ENCODE data around the gene PGS1. TPM values are rescaled to one million over a fixed set of nuclear protein-coding genes. Genes with fewer than 3 reads are reported as not detected.

The PGS1 gene
- total RNA-seq, 1 experiment from 2014 or later = 42.6 TPM

DNA sequence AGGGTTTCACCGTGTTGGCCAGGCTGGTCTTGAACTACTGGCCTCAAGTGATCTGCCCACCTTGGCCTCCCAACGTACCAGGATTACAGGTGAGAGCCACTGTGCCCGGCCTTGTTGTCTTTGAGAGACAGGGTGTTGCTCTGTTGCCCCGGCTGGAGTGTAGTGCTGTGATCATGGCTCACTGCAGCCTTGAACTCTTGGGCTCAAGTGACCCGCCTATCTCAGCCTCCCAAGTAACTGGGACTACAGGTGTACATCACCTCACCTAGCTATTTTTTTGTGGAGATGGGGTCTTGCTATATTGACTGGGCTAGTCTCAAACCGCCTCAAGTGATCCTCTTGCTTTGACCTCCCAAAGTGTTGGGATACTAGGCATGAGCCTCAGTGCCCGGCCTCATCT, 68.4 kb downstream of the PGS1 start:
- CTCF ChIA-PET = no interaction called here
- H3K4me3 Mint-ChIP-seq (ENCODE audit: low read depth, unreplicated experiment) = no peak overlapping the region
- intact Hi-C loops (cut with micrococcal nuclease; ENCODE audit: unreplicated experiment) = no loop called here

DNA sequence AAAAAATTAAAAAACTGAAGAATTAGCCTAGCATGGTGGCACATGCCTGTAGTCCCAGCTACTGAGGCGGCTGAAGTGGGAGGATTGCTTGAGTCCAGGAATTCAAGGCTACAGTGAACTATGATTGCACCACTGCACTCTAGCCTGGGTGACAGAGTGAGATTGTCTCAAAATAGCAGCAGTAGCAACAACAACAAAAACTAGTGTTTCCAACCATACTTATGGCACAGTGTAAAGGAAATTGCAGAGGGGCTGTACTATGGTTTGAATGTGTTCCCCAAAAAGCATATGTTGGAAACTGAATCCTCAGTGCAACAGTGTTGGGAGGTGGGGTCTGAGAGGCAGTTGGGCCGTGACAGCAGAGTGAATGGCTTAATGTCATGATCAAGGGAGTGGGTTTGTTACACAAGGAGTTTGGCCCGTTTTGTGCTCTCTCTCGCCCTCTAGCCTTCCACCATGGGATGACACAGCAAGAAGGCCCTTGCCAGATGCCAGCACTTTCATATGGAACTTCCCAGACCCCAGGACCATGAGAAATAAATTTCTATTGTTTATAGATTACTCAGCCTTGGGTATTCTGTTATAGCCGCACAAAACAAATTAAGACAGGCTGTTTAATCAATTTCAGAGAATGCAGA, 70.0 kb downstream of the PGS1 start:
- no peak for DNase-seq
- no peaks in the 10 kb centered on the region for H3K4me1 Mint-ChIP-seq (ENCODE audit: low read depth, unreplicated experiment)
- no peak overlapping the region for H3K27ac Mint-ChIP-seq (ENCODE audit: unreplicated experiment)
- intact Hi-C loops (cut with micrococcal nuclease; ENCODE audit: unreplicated experiment) = no loop called here
- H3K27me3 Mint-ChIP-seq (ENCODE audit: unreplicated experiment) = peaks cover 30% of the 10 kb centered on the region
- TF ChIP-seq, protein P1, sequence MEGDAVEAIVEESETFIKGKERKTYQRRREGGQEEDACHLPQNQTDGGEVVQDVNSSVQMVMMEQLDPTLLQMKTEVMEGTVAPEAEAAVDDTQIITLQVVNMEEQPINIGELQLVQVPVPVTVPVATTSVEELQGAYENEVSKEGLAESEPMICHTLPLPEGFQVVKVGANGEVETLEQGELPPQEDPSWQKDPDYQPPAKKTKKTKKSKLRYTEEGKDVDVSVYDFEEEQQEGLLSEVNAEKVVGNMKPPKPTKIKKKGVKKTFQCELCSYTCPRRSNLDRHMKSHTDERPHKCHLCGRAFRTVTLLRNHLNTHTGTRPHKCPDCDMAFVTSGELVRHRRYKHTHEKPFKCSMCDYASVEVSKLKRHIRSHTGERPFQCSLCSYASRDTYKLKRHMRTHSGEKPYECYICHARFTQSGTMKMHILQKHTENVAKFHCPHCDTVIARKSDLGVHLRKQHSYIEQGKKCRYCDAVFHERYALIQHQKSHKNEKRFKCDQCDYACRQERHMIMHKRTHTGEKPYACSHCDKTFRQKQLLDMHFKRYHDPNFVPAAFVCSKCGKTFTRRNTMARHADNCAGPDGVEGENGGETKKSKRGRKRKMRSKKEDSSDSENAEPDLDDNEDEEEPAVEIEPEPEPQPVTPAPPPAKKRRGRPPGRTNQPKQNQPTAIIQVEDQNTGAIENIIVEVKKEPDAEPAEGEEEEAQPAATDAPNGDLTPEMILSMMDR (IDR thresholded peaks at IDR 0.05; ENCODE audit: unreplicated experiment) = no peak
- peaks cover 4% of the 10 kb centered on the region for H3K36me3 Mint-ChIP-seq (ENCODE audit: insufficient read depth, unreplicated experiment)
- no peak overlapping the region for H3K4me3 Mint-ChIP-seq (ENCODE audit: low read depth, unreplicated experiment)
- H3K9me3 Mint-ChIP-seq (ENCODE audit: low read depth, unreplicated experiment) = no peaks in the 10 kb centered on the region
- BruUV-seq (replicated peaks) = no TSS peak
- CTCF ChIA-PET = interaction anchor here (0.6 kb wide), 1 partner anchor 1124 kb away, joined by 5 read pairs; no protein-coding TSS in a partner anchor

More for the DNA sequence above, 68.4 kb downstream of the PGS1 start:
- BruUV-seq (replicated peaks) = no TSS peak
- Mint-ChIP-seq H3K27me3 (ENCODE audit: unreplicated experiment) (peaks cover 16% of the 10 kb centered on the region), H3K4me1 (ENCODE audit: low read depth, unreplicated experiment) (no peaks in the 10 kb centered on the region), H3K9me3 (ENCODE audit: low read depth, unreplicated experiment) (no peaks in the 10 kb centered on the region), H3K36me3 (ENCODE audit: insufficient read depth, unreplicated experiment) (peaks cover 4% of the 10 kb centered on the region), H3K27ac (ENCODE audit: unreplicated experiment) (no peak overlapping the region)
- DNase-seq = no peak
- TF ChIP-seq, protein P1 (IDR thresholded peaks at IDR 0.05; ENCODE audit: unreplicated experiment) = no peak

DNA sequence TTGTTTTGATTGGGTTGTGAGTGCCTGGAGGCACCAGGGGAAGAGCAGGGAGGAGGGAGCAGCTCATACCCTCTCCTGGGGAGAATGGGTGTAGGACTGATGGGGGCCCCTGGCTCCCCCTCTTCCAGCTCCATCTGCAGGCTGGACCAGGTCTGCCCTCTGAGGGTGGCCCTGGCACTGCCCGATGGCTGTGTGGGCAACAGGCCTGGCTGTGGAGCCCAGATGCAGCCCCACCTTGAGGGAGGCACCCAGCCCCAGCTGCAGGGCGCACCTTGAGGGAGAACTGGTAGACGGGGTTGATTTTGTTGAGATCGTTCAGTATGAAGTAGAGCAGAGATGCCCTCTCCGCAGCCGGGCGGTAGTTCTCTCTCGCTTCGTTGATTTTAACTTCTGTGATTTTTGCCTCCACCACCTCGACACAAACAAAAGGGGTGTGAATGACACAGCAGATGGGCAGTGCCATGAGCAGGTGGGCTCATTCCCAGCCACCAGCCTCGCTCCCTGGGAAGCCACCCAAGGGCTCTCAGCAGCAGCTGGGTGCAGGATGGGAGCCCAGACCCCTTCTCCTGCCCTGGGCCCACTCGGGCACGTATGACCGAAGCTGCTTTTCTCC, 71.6 kb downstream of the PGS1 start:
- no peak for DNase-seq
- Mint-ChIP-seq H3K36me3 (ENCODE audit: insufficient read depth, unreplicated experiment) (peaks cover 4% of the 10 kb centered on the region), H3K4me1 (ENCODE audit: low read depth, unreplicated experiment) (no peaks in the 10 kb centered on the region), H3K27me3 (ENCODE audit: unreplicated experiment) (peaks cover 30% of the 10 kb centered on the region), H3K9me3 (ENCODE audit: low read depth, unreplicated experiment) (no peaks in the 10 kb centered on the region), H3K4me3 (ENCODE audit: low read depth, unreplicated experiment) (no peak overlapping the region), H3K27ac (ENCODE audit: unreplicated experiment) (no peak overlapping the region)
- CTCF ChIA-PET = no interaction called here
- TF ChIP-seq, protein P1 (IDR thresholded peaks at IDR 0.05; ENCODE audit: unreplicated experiment) = no peak
- intact Hi-C loops (cut with micrococcal nuclease; ENCODE audit: unreplicated experiment) = no loop called here
- BruUV-seq (replicated peaks) = no TSS peak

DNA sequence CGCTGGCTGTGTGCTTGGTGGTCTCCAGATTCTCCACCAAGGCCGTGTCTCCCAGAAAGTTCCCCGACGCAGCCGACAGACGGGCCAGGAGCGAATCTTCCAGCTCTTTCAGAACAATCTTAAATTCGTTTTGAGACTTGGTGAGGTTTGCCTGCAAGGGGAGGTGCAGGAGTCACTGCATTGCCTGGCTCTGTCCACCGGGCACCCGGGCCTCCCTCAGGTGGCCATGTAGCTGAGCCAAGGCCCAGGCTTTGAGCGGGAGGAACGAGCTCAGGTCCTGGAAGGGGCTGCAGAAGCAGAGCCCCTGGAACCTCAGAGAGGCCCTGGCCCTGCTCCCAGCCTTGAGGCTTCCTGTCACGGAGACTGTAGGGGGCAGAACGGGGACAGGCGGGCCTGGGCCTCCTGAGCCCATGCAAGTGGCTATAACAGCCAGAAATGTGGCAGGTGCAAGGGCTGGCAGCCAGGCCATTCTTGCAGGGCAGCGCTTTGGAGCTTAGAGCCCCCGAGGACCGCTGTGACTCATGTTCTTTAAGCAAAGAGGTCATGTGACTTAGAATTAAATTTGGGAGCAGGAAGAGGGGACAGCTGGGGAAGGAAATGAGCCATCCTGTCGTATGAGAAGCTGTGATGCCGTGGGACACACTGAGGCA, 72.4 kb downstream of the PGS1 start:
- Mint-ChIP-seq H3K4me3 (ENCODE audit: low read depth, unreplicated experiment) (no peak overlapping the region), H3K36me3 (ENCODE audit: insufficient read depth, unreplicated experiment) (peaks cover 4% of the 10 kb centered on the region), H3K9me3 (ENCODE audit: low read depth, unreplicated experiment) (no peaks in the 10 kb centered on the region), H3K27me3 (ENCODE audit: unreplicated experiment) (peaks cover 30% of the 10 kb centered on the region), H3K27ac (ENCODE audit: unreplicated experiment) (no peak overlapping the region), H3K4me1 (ENCODE audit: low read depth, unreplicated experiment) (no peaks in the 10 kb centered on the region)
- BruUV-seq (replicated peaks) = no TSS peak
- CTCF ChIA-PET = no interaction called here
- intact Hi-C loops (cut with micrococcal nuclease; ENCODE audit: unreplicated experiment) = no loop called here
- TF ChIP-seq, protein P1 (IDR thresholded peaks at IDR 0.05; ENCODE audit: unreplicated experiment) = no peak
- no peak for DNase-seq

All from Calu3 (cell line).